GM19240 (cell line): ENCODE data around the gene PCDHA7.
"Not testable (repeated sequence)": the region's sequence is repeated elsewhere in the genome, so short reads cannot be mapped to it uniquely, and the experiment has no call there.

ENCODE experiments used
- DNase-seq: peaks from one replicate; pipeline ENCODE4 v3.0.0; 2011; ENCODE audit warnings: low spot score; ENCODE audit not compliant: insufficient read length

PCDHA7 gene

GRCh38 chr5:140821375-140822280 lies 12.4 kb upstream of the PCDHA7 start, which contains the start of gene PCDHA5:
Gene PCDHA5, plus strand, starts transcription at chr5:140821613.
- DNase-seq: no peak

- no peak for DNase-seq
These were observed 11.8 kb upstream of the PCDHA7 start for GRCh38 chr5:140822281-140822629.

- DNase-seq: not testable (repeated sequence)
These were observed 11.1 kb upstream of the PCDHA7 start for GRCh38 chr5:140822969-140823368.

- no peak for DNase-seq
These were observed 10.6 kb upstream of the PCDHA7 start for GRCh38 chr5:140823475-140823874.

GRCh38 chr5:140827704-140828361 lies 6.2 kb upstream of the PCDHA7 start, which contains the start of gene PCDHA6:
Gene PCDHA6, plus strand, starts transcription at chr5:140827960. Its CDS starts 132 bp downstream, at chr5:140828092.
- DNase-seq: no peak

- DNase-seq: no peak
These were observed 5.7 kb upstream of the PCDHA7 start for GRCh38 chr5:140828362-140828737.

- not testable (repeated sequence) for DNase-seq
These were observed 4.3 kb upstream of the PCDHA7 start for GRCh38 chr5:140829511-140830501.

GRCh38 chr5:140834439-140835008 lies 455 bp downstream of the PCDHA7 start:
- not testable (repeated sequence) for DNase-seq

- DNase-seq: no peak
These were observed 1.8 kb downstream of the PCDHA7 start for GRCh38 chr5:140835622-140836510.

GRCh38 chr5:140840978-140841962 lies 7.2 kb downstream of the PCDHA7 start, which contains the start of gene PCDHA8:
Gene PCDHA8, plus strand, starts transcription at chr5:140841187. Its CDS starts 135 bp downstream, at chr5:140841322.
- DNase-seq: no peak

- no peak for DNase-seq
These were observed 9.0 kb downstream of the PCDHA7 start for GRCh38 chr5:140842798-140843733.

GRCh38 chr5:140848139-140849102 lies 14.4 kb downstream of the PCDHA7 start, which contains the start of gene PCDHA9:
Gene PCDHA9, plus strand, starts transcription at chr5:140848382. Its CDS starts 114 bp downstream, at chr5:140848496.
- not testable (repeated sequence) for DNase-seq

- not testable (repeated sequence) for DNase-seq
These were observed 16.0 kb downstream of the PCDHA7 start for GRCh38 chr5:140849831-140850634.

GRCh38 chr5:140855772-140856674 lies 22.0 kb downstream of the PCDHA7 start, which contains the start of gene PCDHA10:
Gene PCDHA10, plus strand, starts transcription at chr5:140855897. Its CDS starts 152 bp downstream, at chr5:140856049.
- no peak for DNase-seq
